IPS-15b (cell line): ENCODE measurements around the gene MCIDAS.
A peak's percentile ranks its signal among the peaks of the same experiment; 100 is the strongest.

ENCODE experiments used
- H3K27me3 ChIP-seq: one replicate; pipeline ENCODE4 v1.6.1; 2013; ENCODE audit warnings: low read length; ENCODE audit not compliant: control insufficient read depth, insufficient read depth
- H3K36me3 ChIP-seq: one replicate; pipeline ENCODE4 v1.6.1; 2013; ENCODE audit warnings: low read length; ENCODE audit not compliant: control insufficient read depth, insufficient read depth
- H3K4me1 ChIP-seq: one replicate; pipeline ENCODE4 v1.6.1; 2013; ENCODE audit warnings: mild to moderate bottlenecking, low read length; ENCODE audit not compliant: control insufficient read depth, insufficient read depth
- H3K4me3 ChIP-seq: one replicate; pipeline ENCODE4 v1.5.1; 2013; ENCODE audit warnings: low read depth, low read length
- H3K9ac ChIP-seq: one replicate; pipeline ENCODE4 v1.6.1; 2013; ENCODE audit warnings: low read depth, mild to moderate bottlenecking, low read length
- H3K9me3 ChIP-seq: one replicate; pipeline ENCODE4 v1.6.1; 2013; ENCODE audit warnings: mild to moderate bottlenecking, low read length; ENCODE audit not compliant: control insufficient read depth, insufficient read depth

Gene MCIDAS

GRCh38 chr5:55231029-55231918 lies 4.2 kb upstream of the MCIDAS start:
- Histone ChIP-seq H3K4me3 (peak overlapping the region; percentile 70), H3K27me3 (peaks cover 95% of the 10 kb centered on the region), H3K4me1 (peaks cover 7% of the 10 kb centered on the region), H3K9me3 (no peaks in the 10 kb centered on the region), H3K36me3 (no peaks in the 10 kb centered on the region), H3K9ac (no peak overlapping the region)

- H3K4me3 ChIP-seq: peak overlapping the region; percentile 12
- peaks cover 7% of the 10 kb centered on the region for H3K4me1 ChIP-seq
- no peaks in the 10 kb centered on the region for H3K36me3 ChIP-seq
- peaks cover 96% of the 10 kb centered on the region for H3K27me3 ChIP-seq
- no peak overlapping the region for H3K9ac ChIP-seq
- H3K9me3 ChIP-seq: no peaks in the 10 kb centered on the region
Observed at GRCh38 chr5:55230086-55230629, 3.0 kb upstream of the MCIDAS start.

GRCh38 chr5:55227664-55228430 lies 732 bp upstream of the MCIDAS start:
- H3K36me3 ChIP-seq: no peaks in the 10 kb centered on the region
- no peaks in the 10 kb centered on the region for H3K4me1 ChIP-seq
- peak overlapping the region; percentile 36 for H3K4me3 ChIP-seq
- no peaks in the 10 kb centered on the region for H3K9me3 ChIP-seq
- peaks cover 96% of the 10 kb centered on the region for H3K27me3 ChIP-seq
- H3K9ac ChIP-seq: no peak overlapping the region

GRCh38 chr5:55226027-55226933 lies 835 bp downstream of the MCIDAS start:
- H3K9ac ChIP-seq: no peak overlapping the region
- H3K36me3 ChIP-seq: no peaks in the 10 kb centered on the region
- H3K4me1 ChIP-seq: no peaks in the 10 kb centered on the region
- no peaks in the 10 kb centered on the region for H3K9me3 ChIP-seq
- H3K27me3 ChIP-seq: peaks cover 96% of the 10 kb centered on the region
- H3K4me3 ChIP-seq: peak overlapping the region; percentile 58

- no peaks in the 10 kb centered on the region for H3K36me3 ChIP-seq
- no peak overlapping the region for H3K9ac ChIP-seq
- peaks cover 96% of the 10 kb centered on the region for H3K27me3 ChIP-seq
- no peaks in the 10 kb centered on the region for H3K9me3 ChIP-seq
- no peaks in the 10 kb centered on the region for H3K4me1 ChIP-seq
- no peak overlapping the region for H3K4me3 ChIP-seq
Observed at GRCh38 chr5:55225346-55225745, 1.8 kb downstream of the MCIDAS start.

GRCh38 chr5:55223812-55224240 lies 3.3 kb downstream of the MCIDAS start:
- peaks cover 96% of the 10 kb centered on the region for H3K27me3 ChIP-seq

GRCh38 chr5:55222985-55223811 lies 3.9 kb downstream of the MCIDAS start:
- H3K27me3 ChIP-seq: peaks cover 96% of the 10 kb centered on the region
- H3K9ac ChIP-seq: no peak overlapping the region
- peak overlapping the region; percentile 32 for H3K4me3 ChIP-seq
- no peaks in the 10 kb centered on the region for H3K9me3 ChIP-seq
- H3K36me3 ChIP-seq: no peaks in the 10 kb centered on the region
- peaks cover 3% of the 10 kb centered on the region for H3K4me1 ChIP-seq

More at GRCh38 chr5:55223812-55224240, 3.3 kb downstream of the MCIDAS start:
- Histone ChIP-seq H3K9ac (no peak overlapping the region), H3K9me3 (no peaks in the 10 kb centered on the region), H3K4me3 (peak overlapping the region; percentile 32), H3K4me1 (peaks cover 3% of the 10 kb centered on the region), H3K36me3 (no peaks in the 10 kb centered on the region)

GRCh38 chr5:55222092-55222984 lies 4.8 kb downstream of the MCIDAS start:
- Histone ChIP-seq H3K9me3 (no peaks in the 10 kb centered on the region), H3K4me3 (peak overlapping the region; percentile 32), H3K36me3 (no peaks in the 10 kb centered on the region), H3K9ac (no peak overlapping the region), H3K27me3 (peaks cover 95% of the 10 kb centered on the region), H3K4me1 (peaks cover 3% of the 10 kb centered on the region)

GRCh38 chr5:55220433-55221185 lies 6.5 kb downstream of the MCIDAS start:
- no peaks in the 10 kb centered on the region for H3K36me3 ChIP-seq
- H3K4me1 ChIP-seq: peaks cover 3% of the 10 kb centered on the region
- H3K9ac ChIP-seq: no peak overlapping the region
- peaks cover 89% of the 10 kb centered on the region for H3K27me3 ChIP-seq
- H3K9me3 ChIP-seq: no peaks in the 10 kb centered on the region
- H3K4me3 ChIP-seq: peak overlapping the region; percentile 68
